ENCODE data around the gene ZNF740.
A peak's percentile ranks its signal among the peaks of the same experiment; 100 is the strongest.

The ZNF740 gene

GRCh38 chr12:53227836-53228235, 47.3 kb downstream of the ZNF740 start:
- DNase-seq = no peak

GRCh38 chr12:53229454-53229853, 48.9 kb downstream of the ZNF740 start:
- DNase-seq = no peak

- DNase-seq = peak; percentile 77
Measured at GRCh38 chr12:53230108-53230845, 49.8 kb downstream of the ZNF740 start.

- DNase-seq = no peak
Measured at GRCh38 chr12:53231671-53231920, 51.1 kb downstream of the ZNF740 start.

GRCh38 chr12:53231921-53232645, 51.6 kb downstream of the ZNF740 start, which contains the start of gene RARG:
RARG (minus strand) TSS chr12:53232209; CDS start chr12:53227545, 4,664 bp downstream.
- DNase-seq = peak; percentile 83

- no peak for DNase-seq
Measured at GRCh38 chr12:53232646-53233461, 52.3 kb downstream of the ZNF740 start.

- no peak for DNase-seq
Measured at GRCh38 chr12:53233671-53234121, 53.2 kb downstream of the ZNF740 start.

GRCh38 chr12:53234271-53234914, 53.9 kb downstream of the ZNF740 start:
- DNase-seq = peak; percentile 83

- no peak for DNase-seq
Measured at GRCh38 chr12:53235164-53235563, 54.6 kb downstream of the ZNF740 start.

GRCh38 chr12:53235742-53236442, 55.4 kb downstream of the ZNF740 start:
- DNase-seq = no peak

- no peak for DNase-seq
Measured at GRCh38 chr12:53236443-53237111, 56.1 kb downstream of the ZNF740 start.

GRCh38 chr12:53239643-53240258, 59.2 kb downstream of the ZNF740 start:
- no peak for DNase-seq

- DNase-seq = no peak
Measured at GRCh38 chr12:53241623-53242412, 61.3 kb downstream of the ZNF740 start.

GRCh38 chr12:53244337-53244736, 63.8 kb downstream of the ZNF740 start:
- DNase-seq = no peak
